NCI-H82 (cell line): ENCODE results near the gene NR5A2.

Experiments
- DNase-seq: peaks from one replicate; lab custom pipeline; 2025; lab: John Stamatoyannopoulos, UW

NR5A2 gene

DNA sequence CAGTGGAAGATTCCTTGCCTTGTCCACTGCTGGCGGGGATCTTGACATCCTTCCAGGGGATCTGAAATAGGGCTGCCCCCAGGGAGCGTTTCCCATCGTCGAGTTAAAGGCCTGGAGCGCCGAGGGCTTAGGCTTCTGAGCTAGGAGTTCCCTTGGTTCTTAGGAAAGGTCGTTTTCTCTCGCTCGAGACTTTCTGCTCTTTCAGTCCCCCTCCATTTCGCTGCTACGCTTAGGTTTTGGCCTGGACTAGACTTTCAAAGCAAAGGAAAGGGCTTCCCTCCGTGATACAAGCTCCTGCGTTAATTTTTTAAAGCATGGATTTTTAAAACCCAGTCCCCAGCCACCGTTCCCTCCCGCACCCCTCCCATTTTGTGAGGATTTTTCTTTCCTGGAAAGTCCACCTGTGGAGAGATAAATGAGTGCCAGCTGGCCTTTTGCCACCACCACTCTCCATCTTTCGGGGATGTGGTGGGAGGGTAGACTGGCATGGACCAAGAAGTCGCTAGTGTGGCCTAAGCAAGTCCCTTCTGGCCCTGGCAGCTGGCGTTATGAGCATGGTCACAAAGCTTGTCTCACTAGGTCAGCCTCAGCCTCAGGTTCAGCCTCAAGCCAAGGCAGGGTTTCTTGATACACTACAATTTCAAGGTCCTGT is 9.2 kb downstream of the NR5A2 start:
- no peak for DNase-seq

DNA sequence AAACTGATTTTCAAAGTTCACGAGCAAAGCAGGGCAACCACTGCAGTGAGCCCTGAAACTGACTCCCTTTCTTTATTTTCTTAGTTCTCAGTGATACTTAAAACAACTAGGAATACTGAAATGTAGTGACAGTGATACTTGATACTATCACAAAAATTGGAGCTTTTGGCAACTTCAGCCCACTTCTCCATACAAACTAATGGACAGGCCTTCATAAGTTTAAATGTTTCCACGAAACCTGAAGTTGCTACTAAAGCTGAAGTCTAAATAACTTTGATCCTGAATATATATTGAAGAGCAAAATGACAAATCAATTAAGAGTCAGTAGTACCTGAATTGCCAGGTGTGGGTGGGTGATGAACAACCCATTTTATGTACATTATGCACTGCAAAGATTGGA is 10.0 kb downstream of the NR5A2 start:
- DNase-seq = no peak

GRCh38 chr1:200037904-200038303 is 10.4 kb downstream of the NR5A2 start:
- DNase-seq = no peak

DNA sequence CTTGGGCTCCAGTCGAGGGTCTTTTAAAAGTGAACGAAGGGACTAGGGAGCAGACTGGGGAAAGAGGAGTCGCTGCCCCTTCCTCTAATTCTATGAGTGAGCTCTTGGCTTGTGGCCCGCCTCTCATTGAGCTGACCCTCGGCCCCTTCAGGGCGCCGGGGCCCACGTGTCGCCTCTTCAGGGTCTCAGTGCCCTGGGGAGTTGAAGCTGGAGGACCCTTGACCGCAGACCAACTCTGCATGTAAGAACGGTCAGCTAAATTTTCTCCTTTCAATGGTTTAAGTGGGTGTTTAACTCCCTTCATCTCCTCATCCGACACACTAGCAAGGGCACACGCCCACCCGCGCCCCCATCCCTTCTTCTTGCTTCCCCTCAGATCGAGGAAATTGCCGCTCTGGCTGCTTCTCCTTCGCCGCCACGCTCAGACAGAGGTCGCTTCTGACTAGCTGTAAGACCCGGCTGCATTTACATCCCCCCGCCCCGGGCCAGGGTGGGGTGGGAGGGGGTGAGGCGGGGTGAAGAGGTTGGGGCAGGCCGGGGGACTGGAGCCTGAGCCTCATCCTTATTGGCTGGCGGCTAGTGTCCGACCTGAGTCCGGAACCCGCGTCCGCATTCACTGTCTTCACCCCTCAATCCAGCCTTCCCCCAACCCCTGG is 10.9 kb downstream of the NR5A2 start:
- DNase-seq = no peak

- peak; percentile 18 for DNase-seq
These were observed 11.7 kb downstream of the NR5A2 start for GRCh38 chr1:200038981-200039848.

- DNase-seq = no peak
These were observed 12.5 kb downstream of the NR5A2 start for GRCh38 chr1:200039849-200040474.

DNA sequence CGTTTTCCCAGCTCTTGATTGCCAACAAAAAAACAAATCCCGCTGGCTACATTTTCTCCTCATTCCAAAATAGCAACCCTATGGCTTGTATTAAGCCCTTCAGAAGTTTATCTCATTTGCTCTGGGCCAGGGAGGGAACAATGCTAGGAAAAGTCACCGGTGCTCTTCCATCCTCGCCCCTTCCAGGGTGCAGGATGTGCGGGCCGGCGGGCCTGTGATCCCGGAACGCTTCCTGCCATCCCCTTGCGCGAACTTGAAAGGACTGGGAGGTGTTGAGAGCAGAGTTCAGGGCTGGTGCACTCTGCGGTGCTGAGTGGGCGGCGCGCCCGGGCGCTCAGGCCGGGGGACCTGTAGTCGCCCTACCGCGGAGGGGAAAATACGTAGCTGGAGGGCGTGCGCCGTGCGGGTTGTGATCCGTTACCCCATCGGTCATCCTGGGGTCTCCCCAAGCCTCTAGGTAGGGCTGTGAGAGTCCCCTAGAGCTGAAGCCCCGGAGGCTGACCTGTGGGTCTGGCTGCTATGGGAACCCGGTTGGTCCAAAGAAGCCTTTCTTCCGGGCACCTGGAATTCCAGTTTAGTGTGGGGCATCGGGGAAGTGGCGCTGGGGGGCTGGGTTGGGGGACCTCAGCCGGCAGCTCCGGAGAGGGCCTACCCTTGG is 13.1 kb downstream of the NR5A2 start:
- DNase-seq = no peak

DNA sequence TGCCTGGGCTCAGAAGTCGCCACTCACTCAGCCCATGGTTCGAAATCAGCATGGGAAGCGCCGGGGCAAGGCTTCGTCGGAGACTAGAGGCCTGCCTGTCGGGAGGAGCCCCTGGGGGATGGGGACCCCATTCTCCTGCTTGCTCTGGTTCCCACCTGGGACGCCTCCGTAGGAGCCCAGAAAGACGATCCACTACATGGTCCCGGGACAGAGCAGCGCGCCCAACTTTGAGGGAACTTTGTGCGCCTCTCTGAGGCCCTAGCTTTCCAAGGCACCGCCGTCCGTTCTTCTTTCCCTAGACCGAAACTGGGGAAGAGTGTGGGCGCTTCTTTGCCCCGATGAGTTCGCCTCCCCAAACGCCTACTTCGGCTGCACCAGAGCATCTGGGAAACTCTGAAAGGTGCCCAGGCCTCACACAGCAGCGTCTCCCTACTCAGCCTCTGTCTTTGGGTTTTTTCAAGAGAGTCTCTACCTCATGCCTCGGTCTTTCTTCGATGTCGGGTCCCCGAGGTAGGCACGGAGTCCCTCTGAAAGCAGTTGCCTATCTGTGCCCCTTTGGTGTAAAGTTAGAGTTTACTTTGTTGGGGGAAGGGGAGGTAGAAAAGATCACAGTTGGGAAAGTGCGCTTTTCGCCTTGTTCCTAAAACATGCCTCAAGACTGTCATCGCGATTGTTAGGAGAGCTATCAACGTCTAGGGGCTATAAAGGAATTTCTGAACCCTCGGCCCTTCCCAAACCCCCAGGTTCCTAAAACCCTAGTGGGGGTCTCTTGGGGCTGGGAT is 14.0 kb downstream of the NR5A2 start:
- DNase-seq = no peak

DNA sequence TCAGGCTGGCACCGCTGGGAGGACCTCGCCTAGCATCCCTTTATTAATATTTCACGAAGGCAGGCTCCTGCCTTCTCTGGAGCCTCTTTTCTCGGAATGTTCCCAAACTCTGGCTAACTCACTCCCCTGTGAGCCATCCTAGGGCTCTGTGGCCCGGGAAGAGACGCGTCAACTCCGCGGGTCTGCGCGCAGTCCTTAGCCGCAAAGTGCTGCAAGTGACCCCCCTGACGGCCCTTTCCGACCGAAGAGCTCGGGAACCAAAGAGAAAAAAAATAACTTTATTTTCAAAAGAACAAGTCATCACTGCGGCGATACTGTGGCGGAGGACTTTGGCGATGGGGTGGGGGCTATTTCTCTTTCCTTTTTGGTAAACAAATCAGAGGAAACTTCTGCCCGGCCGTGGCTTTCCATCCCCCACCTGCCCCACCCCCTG is 14.6 kb downstream of the NR5A2 start:
- DNase-seq = no peak

DNA sequence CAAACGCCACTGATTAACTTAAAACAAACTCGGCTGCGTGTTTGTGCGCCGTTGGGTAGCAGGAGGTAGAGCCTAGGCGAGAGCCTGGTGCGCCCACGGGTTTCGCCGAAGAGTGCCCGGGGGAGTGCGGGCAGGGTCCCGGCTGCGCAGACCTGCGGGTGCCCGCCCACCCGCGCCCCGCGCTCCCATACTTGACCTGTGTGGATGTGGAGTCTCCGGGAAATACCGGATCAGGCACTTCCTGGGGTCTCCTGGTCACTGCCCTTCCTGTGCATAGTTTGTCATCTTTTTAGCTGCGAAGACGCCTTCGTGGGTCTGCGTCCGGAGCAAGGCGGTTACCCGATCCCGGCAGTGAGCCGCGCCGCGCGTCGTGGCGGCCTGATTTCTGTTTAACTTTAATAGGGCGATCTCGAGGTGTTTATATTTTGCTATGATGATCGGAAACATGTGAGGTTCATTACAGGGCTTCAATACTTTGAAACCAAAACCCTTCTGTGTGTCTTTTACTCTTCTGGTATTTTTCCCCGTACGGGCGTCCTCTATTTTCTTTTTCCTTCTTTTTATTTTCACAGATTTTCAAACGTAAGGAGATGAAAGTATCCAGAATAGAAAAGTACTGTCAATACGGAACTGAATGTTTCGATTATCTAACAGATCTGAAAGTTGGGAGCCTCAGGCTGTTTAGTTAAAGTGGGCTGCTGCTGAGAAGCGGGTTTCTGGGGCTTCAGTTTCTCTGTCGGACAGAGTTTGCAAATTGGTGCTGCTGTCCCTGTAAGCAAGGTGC is 15.2 kb downstream of the NR5A2 start:
- no peak for DNase-seq

DNA sequence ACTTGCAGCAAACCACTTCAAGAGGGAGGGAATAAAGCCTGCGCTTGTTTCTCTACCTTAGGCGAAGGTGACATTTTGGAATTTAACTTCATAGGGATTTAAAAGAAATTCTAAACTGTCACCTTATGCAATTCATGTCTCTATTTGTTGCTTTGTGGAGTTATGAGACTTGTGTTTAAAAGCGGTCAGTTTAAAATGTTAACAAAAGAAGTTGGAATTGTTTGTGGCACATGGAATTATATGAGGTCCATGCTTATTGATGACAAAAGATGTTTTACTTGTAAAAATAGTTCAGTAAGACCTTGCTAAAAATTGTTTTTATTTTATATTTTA is 15.8 kb downstream of the NR5A2 start:
- DNase-seq = no peak

DNA sequence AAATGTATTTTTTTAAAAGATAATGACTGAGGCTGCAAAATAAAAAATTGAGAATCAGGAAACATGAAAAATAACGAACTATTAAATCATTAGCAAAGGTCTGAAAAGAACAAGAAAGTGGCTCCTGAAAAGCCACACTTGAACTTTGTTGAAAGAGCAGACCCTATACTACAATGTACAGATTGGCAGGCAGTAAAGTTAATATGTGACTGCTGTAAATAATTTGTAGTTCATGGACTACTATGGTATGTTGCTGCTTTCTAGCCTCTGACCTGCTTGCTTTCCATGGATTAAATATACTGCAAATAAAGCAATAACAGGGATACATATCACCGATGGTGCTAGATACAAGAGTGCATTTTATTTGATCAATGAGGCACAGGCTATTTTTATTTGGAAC is 18.6 kb downstream of the NR5A2 start:
- no peak for DNase-seq

DNA sequence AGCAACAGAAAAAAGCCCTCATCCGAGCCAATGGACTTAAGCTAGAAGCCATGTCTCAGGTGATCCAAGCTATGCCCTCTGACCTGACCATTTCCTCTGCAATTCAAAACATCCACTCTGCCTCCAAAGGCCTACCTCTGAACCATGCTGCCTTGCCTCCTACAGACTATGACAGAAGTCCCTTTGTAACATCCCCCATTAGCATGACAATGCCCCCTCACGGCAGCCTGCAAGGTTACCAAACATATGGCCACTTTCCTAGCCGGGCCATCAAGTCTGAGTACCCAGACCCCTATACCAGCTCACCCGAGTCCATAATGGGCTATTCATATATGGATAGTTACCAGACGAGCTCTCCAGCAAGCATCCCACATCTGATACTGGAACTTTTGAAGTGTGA is 20.7 kb downstream of the NR5A2 start:
- DNase-seq = peak; percentile 21

DNA sequence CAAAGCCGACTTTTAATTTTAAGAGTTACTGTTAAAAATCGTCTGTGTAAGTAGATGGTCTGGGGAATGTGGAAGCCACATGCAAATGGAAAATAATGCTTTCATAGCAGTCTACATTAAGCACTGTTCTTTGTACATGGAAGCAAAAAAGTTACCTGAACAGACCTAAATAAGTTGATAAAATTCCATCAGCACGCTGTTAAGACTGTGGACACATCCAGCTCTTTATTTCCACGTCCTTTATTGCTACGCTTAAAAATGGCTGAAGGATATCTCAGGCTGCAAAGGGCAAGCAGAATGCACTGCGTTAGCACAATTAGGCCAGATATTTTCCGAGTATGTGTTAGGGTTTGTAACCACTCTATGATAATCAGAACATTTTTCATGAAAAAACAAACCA is 22.3 kb downstream of the NR5A2 start:
- no peak for DNase-seq

- no peak for DNase-seq
These were observed 24.1 kb downstream of the NR5A2 start for GRCh38 chr1:200051620-200052019.

GRCh38 chr1:200053091-200053490 is 25.6 kb downstream of the NR5A2 start:
- DNase-seq = no peak

GRCh38 chr1:200053646-200054045 is 26.1 kb downstream of the NR5A2 start:
- peak; percentile 42 for DNase-seq

- DNase-seq = no peak
These were observed 30.8 kb downstream of the NR5A2 start for GRCh38 chr1:200058341-200058740.

- DNase-seq = no peak
These were observed 34.6 kb downstream of the NR5A2 start for GRCh38 chr1:200062143-200062542.

DNA sequence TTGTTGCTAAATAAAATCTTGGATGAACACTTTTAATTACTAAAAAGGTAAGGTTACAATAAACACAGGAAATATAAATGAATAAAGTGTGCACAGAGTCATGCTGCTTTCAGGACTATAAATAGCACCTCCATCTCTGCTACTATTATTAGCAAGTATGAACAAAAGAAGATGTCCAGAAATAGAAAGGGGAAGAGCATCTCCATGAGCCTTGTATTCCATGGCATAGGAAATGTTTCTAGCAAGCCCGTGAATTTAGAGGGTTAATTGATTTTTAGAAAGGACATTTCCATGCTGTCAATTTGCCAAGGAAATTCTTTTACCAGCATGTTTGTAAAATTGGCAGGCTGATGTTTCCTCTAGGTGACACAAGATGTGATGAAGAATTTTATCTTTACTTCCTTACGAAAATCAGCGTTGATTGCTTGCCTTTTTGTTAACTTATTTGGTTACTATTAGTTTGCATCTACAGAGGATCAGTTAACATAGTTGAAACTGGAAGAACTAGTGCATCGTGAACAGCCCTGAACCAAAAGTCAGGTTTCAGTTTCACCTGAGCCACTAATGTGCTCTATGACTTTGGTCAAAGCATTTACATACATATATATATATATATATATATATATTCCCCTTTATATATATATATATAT is 45.3 kb downstream of the NR5A2 start:
- no peak for DNase-seq
